HG02759 (cell line): ENCODE data around the gene SHD.
A peak's percentile ranks its signal among the peaks of the same experiment; 100 is the strongest.
"Not testable (repeated sequence)": the region's sequence is repeated elsewhere in the genome, so short reads cannot be mapped to it uniquely, and the experiment has no call there.

Source experiments
- ATAC-seq: cut with Tn5 transposase; IDR thresholded peaks from one replicate; pipeline ENCODE4 v1.9.1; 2021; ENCODE audit warnings: mild to moderate bottlenecking, moderate library complexity; ENCODE audit not compliant: unreplicated experiment

The SHD gene, protein sequence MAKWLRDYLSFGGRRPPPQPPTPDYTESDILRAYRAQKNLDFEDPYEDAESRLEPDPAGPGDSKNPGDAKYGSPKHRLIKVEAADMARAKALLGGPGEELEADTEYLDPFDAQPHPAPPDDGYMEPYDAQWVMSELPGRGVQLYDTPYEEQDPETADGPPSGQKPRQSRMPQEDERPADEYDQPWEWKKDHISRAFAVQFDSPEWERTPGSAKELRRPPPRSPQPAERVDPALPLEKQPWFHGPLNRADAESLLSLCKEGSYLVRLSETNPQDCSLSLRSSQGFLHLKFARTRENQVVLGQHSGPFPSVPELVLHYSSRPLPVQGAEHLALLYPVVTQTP

DNA sequence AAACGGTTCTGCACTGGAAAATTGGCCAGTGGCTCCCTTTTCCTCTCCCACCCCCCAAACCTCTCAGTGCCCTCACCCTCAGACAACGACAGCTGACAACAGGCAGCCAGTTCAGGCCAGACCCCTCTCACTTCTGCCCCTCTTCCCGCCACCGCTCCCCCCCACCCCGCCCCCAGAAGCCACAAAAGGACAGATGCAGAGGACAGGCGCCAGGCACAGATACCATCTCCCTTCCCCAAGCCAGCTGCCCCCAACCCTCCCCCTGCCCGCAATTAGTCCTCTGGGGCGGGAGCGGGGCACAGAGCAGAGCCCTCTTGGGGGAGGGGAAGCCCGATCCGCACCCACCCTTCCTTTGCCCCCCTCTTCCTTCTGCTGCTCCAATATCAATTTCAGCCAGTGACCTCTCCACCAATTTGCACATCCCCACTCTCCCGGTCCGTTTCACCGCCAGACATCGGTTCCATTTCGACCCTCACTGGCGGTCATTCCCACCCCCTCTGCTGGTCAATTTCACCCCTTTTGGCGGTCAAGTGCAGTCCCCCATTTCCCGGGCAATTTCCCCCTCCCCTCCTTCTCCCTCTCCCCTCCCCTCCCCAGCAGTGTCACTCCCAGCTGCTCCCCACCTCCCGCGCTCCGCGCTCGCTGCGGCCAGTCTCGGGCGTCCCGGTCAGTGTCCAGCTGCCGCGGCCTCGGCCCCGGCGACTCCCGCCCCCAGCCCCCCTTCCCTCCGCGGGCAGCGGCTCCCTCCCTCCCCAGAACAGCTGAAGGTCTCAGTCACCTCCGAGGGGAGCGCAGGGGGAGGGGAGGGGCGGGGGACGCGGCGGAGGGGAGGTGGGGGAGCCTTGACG lies at the start of gene SHD:
Gene SHD, plus strand, starts transcription at position 848 of the 848 bp plus-strand sequence. CDS start 798 bp downstream, outside the sequence.
- no peak for ATAC-seq

DNA sequence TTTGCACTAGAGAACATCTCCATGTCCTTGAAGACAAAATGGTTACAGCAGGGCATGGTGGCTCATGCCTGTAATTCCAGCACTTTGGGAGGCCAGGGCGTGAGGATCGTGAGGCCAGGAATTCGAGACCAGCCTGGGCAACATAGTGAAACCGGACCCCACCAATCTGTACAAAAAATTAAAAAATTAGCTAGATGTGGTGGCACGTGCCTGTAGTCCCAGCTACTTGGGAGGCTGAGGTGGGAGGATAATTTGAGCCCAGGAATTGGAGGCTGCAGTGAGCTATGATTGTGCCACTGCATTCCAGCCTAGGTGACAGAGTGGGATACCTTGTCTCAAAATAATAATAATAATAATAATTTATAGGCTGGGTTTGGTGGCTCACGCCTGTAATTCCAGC lies 48.8 kb upstream of the SHD start:
- not testable (repeated sequence) for ATAC-seq

DNA sequence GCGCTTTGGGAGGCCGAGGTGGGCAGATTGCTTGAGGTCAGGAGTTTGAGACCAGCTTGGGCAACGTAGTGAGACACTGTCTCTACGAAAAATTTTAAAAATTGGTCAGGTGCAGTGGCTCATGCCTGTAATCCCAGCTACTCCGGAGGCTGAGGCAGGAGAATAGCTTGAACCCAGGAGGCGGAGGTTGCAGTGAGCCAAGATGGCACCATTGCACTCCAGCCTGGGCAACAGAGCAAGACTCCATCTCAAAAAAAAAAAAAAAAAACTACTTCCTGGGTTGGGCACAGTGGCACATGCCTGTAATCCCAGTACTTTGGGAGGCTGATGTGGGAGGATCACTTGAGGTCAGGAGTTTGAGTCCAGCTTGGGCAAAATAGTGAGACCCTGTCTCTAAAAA lies 47.5 kb upstream of the SHD start:
- not testable (repeated sequence) for ATAC-seq

DNA sequence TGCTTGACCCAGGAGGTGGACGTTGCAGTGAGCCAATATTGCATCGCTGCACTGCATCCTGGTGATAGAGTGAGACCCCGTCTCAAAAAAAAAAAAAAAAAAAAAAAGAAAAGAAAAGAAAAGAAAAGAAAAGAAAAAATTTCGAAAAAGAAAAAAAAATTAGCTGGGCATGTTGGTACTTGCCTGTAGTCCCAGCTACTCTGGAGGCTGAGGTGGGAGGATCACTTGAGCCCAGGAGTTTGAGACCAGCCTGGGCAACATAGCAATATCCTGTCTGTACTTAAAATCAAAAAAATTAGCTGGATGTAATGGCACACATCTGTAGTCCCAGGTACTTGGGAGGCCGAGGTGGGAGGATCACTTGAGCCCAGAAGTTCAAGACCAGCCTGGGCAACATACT lies 46.9 kb upstream of the SHD start:
- not testable (repeated sequence) for ATAC-seq

DNA sequence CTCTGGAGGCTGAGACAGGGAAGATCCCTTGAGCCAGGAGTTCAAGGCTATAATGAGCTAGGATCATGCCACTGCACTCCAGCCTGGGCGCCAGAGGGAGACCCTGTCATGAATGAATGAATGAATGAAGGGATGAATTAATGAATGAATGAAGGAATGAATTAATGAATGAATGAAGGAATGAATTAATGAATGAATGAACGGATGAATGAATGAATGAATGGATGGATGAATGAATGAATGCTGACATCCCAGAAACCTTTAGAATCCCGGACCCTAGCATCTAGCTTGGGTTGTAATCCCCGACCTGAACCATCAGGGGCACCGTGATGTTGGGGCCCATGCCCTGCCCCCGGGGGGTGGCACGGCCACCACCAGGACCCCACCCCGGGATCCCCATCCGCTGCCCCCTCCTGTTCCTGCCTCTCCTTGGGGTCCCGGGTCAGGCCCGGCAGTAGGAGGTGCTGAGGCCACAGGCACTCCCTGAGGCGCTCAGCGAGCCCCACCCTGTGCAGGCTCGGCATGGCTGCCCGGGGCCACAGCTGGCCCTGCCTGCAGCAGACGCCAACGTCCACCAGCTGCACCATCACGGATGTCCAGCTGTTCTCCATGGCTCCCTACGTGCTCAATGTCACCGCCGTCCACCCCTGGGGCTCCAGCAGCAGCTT lies 46.3 kb upstream of the SHD start:
- no peak for ATAC-seq

DNA sequence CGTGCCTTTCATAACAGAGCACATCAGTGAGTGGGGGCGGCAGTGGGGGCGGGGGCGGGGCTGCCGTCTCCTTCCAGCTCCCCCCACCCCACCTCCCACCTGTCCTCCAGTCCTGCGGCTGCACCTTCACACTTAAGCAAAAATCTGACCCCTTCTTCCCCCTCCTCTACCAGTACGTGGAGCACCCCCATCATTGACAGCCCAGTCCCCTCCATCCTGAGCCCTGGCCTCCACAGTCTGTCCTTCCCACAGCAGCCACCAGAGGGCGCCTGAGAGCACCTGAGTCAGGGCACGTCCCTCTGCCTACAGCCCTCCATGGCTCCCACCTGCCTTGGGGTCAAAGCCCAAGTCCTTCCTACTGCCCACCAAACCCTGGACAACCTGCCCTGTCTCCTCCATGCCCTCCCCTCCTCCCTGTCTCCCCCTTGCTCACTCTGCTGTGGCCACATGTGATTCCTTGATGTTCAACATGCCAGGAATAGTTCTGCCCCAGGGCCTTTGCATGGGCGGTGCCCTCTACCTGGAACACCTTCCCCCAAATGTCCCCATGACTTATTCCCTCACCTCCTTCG lies 45.7 kb upstream of the SHD start:
- ATAC-seq: no peak

DNA sequence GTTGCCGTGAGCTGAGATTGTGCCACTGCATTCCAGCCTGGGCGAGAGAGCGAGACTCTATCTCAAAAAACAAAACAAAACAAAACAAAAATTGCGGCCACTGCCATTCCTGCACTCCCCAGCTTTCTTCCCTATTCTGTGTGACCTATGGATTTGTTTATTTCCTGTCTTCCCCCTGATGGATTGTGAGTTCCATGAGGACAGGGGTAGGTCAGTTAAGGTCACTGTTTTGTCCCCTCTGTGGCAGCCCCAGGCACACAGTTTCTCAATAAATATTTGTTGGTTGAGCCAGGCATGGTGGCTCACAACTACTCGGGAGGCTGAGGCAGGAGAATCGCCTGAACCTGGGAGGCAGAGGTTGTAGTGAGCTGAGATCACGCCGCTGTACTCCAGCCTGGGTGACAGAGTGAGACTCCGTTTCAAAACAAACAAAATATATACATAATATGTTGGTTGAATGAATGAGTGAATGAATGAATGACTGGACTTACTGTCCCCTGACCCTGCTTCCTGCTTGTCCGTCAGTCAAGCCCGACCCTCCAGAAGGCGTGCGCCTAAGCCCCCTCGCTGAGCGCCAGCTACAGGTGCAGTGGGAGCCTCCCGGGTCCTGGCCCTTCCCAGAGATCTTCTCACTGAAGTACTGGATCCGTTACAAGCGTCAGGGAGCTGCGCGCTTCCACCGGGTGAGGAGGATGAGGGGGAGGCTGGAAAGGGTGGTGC lies 44.8 kb upstream of the SHD start:
- no peak for ATAC-seq

DNA sequence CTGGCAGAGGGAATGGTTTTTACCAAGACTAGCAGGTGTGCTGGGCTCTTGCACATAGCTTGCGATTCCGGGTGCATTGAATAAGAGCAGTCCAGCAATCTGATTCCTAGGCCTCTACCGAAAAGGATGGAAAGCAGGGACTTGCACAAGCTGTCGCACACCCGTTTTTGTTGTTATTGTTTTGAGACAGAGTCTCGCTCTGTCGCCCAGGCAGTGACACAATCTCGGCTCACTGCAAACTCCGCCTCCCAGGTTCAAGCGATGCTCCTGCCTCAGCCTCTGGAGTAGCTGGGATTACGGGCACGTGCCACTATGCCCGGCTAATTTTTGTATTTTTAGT lies 44.2 kb upstream of the SHD start:
- no peak for ATAC-seq

DNA sequence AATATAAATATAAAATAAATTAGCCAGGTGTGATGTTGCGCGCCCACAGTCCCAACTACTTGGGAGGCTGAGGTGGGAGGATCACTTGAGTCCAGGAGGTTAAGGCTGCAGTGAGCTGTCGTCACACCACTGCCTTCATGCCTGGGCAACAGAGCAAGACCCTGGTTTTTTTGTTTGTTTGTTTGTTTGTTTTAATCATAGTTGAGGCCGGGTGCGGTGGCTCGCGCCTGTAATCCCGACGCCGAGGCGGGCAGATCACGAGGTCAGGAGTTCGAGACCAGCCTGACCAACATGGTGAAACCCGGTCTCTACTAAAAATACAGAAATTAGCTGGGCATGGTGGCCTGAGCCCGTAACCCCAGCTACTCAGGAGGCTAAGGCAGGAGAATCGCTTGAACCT lies 41.6 kb upstream of the SHD start:
- not testable (repeated sequence) for ATAC-seq

DNA sequence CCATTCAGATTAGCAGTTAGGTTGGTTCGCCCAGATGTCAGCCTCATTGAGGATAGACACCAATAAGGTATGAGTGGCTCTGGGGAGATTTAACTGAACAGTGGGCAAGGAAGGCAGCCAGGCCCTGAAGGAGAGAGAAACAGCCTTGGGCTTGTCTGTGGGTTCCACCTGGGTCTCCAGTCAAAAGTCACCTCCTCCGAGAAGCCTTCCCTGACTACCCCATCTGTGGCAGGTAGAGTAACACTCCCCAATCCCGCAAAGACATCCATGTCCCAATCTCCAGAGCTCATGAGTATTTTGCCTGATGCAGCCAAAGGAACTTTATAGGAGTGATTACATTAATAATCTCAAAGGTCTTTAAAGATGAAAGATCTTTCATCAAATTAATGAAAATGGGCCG lies 40.2 kb upstream of the SHD start:
- ATAC-seq: no peak

DNA sequence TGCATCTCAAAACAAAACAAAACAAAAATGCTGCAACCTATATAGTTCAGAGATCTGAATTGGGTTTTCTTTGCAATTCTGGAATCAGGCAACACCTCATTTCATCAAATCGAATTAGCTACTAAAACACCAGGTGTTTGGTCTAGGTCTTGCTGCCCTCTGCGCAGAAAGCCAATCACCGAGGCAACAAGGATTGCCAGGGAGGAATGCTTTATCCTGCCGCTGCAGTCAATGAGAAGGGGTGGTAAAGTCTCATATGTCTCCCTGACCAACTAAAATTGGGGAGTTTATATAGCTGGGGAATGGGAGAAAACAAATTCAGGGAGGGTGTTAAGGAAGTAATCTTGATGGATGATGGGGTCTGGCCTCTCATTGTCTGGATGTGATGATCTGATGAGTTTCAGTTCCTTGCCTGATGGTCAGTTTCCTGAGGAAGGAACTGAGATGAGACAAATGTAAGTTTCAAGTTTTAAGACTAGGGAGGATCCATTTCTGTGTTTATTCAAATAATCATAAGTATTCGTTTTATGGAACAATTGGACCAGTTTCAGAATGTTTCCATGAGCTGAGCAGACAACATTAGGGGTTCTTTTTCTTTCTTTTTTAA lies 37.1 kb upstream of the SHD start:
- no peak for ATAC-seq

DNA sequence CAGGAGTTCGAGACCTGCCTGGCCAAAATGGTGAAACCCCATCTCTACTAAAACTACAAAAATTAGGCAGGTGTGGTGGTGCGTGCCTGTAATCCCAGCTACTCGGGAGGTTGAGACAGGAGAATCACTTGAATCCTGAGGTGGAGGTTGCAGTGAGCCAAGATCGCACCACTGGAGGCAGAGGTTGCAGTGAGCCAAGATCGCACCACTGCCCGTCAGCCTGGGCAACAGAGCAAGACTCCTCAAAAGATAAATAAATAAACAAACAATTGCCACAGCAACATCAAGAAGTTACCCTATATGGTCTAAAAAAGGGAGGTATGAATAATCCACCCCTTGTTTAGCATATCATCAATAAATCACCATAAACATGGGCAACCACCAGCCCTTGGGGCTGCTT lies 33.1 kb upstream of the SHD start:
- ATAC-seq: not testable (repeated sequence)

DNA sequence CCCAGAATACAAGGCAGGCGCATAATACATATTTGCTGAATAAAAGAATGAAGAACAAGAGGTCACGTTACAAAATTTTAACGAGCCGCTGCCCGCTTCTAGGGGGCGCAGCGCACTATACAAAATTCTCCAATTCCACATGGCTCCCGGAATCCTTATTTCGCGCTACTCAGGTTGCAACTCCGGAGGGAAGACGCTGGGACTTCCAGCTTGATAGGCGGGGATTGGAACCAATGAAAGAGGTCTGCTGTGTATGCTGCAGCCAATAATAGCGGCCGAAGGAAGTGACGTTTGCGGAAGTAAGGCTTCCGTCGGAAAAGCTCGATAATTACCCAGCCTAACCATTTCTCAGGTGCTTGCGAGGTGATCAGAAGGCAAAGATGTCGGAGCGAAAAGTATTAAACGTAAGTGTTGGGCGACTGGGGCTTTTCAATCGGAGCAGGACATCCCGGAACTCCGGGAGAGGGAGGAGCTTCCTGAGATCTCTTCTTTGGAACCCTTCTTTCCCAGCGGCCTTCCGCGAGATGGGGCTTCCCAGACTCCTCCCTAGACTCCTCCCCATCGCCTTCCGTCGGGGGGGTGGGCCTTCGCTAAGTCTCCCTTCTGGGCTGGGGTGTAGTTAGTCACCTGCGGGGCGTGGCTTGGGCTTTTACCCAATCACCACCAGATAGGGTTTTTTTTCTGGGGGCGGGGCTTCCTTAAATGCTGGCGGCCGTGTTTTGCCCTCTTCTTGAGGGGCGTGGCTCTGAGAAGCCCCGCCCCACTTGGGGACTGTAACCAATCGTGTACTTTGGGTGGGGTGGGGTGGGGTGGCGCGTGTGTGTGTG lies 32.1 kb upstream of the SHD start, which contains the start of gene YJU2:
Gene YJU2, plus strand, starts transcription at position 314 of the 827 bp plus-strand sequence. Its CDS starts 67 bp downstream, at position 381.
- peak; percentile 91 for ATAC-seq

DNA sequence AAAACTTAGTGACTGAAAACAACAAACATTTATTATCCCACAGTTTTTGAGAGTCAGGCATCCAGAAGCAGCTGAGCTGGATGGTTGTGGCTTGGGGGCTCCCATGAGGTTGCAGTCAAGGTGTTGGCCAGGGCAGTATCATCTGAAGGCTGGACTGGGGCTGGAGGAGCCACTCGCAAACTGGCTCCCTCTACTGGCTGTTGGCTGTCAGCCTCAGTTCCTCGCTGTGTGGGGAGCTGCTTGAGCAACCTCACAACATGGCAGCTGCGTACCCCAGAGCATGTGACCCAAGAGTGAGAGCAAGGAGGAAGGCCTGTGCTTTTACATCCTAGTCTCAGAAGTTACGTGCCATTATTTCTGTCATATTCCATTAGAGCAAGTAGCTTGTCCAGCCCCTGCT lies 22.5 kb upstream of the SHD start:
- ATAC-seq: no peak

DNA sequence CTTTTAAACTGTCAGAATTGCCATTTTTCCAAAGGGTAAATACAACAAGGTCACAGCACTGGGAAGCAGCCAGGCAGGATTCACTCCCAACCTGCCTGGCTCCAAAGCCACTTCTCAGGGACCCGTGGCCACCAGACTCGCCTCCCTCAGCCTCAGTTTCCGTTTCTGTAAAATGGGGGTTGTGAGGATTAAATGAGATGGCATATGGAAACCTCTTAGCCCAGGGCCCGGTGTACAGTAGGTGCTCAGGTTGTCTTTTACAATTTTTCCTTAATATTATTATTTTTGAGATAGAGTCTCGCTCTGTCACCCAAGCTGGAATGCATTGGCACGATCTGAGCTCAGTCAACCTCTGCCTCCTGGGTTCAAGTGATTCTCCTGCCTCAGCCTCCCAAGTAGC lies 22.0 kb upstream of the SHD start:
- ATAC-seq: no peak

DNA sequence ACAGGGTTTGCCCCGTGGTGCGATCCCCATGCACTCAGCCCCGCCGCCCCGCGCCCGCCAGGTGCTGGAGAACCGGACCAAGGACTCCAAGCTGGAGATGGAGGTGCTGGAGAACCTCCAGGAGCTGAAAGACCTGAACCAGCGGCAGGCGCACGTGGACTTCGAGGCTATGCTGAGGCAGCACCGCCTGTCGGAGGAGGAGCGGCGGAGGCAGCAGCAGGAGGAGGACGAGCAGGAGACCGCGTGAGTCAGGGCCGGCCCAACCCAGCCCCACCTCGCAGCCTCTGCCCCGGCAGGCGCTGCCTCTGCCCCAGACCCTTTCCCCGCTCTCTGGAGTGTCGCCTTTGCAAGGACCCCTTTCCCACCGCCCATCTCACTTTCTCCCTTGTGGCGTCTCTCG lies 20.9 kb upstream of the SHD start:
- ATAC-seq: no peak

DNA sequence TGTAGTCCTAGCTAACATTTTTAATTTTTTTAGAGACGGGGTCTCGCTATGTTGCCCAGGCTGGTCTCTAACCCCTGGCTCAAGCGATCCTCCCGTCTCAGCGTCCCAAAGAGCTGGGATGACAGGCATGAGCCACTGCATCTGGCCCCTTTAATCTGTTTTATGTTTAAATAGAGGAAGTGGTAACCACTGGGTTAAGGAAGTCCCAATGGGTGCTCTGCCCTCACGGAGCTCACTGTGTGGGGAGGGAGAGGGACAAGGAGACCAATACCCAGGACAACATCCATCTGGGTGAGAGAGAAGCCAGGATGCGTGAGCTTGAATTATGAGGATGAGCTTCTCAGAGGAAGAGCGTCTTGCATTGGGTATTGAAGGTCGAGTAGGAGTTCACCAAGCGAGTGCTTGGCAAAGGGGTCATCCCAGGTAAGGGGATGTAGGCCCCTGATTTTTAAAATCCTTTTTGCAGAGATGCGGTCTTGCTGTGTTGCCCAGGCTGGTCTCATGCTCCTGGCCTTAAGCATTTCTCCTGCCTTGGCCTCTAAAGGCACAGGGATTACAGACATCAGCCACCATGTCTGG lies 18.4 kb upstream of the SHD start:
- ATAC-seq: no peak

DNA sequence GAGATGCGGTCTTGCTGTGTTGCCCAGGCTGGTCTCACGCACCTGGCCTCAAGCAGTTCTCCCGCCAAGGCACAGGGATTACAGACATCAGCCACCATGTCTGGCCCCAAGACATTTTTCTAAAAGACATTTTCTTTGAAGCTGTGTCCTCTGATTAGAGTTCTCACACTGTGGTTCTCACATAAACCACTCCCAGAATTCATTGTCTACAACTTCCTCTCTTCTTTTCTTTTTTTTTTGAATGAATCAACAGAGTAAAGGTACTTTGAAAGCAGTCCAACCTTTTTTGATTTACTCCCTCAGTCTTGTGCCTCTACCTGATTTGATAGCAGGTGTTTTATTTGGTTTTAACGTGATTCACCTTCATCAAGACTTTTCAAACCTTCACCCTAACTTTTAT lies 14.3 kb upstream of the SHD start:
- ATAC-seq: no peak
